ENCODE data around the gene ZNF507.

DNA sequence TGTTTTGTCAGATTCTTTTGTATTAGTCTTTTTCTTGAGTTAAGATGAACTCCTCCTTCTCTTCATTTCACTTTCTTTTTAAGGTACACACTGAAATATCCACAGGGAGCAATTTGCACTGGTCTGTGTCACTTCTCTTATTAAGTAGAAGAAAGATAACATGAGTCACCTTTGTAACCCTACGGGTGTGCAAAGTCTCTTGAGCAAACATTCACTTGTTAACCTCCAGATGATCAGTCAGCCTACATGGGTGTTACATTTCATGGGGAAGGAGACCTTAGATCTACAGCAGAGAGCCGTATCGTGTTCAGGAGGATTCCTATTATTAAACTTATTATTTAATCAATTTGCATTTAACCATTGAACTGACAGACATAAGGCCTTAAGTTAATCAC is 5.1 kb downstream of the ZNF507 start:
- TF ChIP-seq POLR2AphosphoS5 (IDR thresholded peaks at IDR 0.05; ENCODE audit: low read depth, low read length) (no peak), POLR2A (IDR thresholded peaks at IDR 0.05; ENCODE audit: low read depth, low read length) (no peak), TAF1 (IDR thresholded peaks at IDR 0.05; ENCODE audit: low read depth, low read length) (no peak)

Data from GM12891 (cell line).